Astrocyte (in vitro differentiated cells and primary cell): Measurements from ENCODE around the gene DNAJB2.

Experiments
- EZH2 ChIP-seq: IDR thresholded peaks from 2 replicates; pipeline ENCODE4 v1.6.1; 2012; ENCODE audit warnings: mild to moderate bottlenecking, low read length, inconsistent platforms; ENCODE audit not compliant: insufficient read depth
- TF ChIP-seq, protein P1 (sequence below): IDR thresholded peaks from 2 replicates; pipeline ENCODE4 v1.5.1; 2011; ENCODE audit warnings: low read depth, mild to moderate bottlenecking, inconsistent platforms, low read length, moderate library complexity; ENCODE audit not compliant: insufficient read depth

DNA sequence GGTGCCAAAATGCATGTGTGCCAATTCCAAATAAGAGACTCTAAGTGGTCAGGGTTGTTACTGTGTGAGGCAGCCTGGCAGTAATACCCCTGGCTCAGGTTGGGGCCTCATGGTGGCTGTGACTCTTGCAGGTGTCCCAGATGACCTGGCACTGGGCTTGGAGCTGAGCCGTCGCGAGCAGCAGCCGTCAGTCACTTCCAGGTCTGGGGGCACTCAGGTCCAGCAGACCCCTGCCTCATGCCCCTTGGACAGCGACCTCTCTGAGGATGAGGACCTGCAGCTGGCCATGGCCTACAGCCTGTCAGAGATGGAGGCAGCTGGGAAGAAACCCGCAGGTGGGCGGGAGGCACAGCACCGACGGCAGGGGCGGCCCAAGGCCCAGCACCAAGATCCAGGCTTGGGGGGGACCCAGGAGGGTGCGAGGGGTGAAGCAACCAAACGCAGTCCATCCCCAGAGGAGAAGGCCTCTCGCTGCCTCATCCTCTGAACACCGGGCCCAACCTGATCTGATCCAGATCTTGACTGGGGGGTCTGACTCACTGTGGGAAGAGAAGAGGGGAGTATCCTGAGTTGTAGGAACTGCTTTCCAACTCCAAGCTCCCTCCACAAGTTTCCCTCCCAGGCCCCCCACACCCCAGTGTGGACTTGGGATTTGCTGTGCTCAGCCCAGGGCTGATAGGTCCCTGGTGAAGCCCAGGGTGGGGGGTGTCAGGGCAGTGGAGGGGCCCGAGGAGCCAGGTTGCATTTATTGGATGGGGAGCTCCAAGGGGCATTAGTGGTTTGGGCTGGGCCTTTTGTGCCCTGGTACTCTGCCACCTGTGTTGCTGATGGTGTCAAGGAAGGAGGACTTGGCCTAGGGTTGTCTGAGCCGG is 5.6 kb downstream of the DNAJB2 start:
- TF ChIP-seq, protein P1, sequence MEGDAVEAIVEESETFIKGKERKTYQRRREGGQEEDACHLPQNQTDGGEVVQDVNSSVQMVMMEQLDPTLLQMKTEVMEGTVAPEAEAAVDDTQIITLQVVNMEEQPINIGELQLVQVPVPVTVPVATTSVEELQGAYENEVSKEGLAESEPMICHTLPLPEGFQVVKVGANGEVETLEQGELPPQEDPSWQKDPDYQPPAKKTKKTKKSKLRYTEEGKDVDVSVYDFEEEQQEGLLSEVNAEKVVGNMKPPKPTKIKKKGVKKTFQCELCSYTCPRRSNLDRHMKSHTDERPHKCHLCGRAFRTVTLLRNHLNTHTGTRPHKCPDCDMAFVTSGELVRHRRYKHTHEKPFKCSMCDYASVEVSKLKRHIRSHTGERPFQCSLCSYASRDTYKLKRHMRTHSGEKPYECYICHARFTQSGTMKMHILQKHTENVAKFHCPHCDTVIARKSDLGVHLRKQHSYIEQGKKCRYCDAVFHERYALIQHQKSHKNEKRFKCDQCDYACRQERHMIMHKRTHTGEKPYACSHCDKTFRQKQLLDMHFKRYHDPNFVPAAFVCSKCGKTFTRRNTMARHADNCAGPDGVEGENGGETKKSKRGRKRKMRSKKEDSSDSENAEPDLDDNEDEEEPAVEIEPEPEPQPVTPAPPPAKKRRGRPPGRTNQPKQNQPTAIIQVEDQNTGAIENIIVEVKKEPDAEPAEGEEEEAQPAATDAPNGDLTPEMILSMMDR, result no peak
- no peak for TF ChIP-seq EZH2
